NCI-H748 (cell line): Measurements from ENCODE around the gene NEDD4L.

Experiments
- DNase-seq: peaks from one replicate; lab custom pipeline; 2025; ENCODE audit not compliant: unreplicated experiment; lab: John Stamatoyannopoulos, UW

The NEDD4L gene

GRCh38 chr18:58177004-58177717 is 133.1 kb downstream of the NEDD4L start:
- no peak for DNase-seq

DNA sequence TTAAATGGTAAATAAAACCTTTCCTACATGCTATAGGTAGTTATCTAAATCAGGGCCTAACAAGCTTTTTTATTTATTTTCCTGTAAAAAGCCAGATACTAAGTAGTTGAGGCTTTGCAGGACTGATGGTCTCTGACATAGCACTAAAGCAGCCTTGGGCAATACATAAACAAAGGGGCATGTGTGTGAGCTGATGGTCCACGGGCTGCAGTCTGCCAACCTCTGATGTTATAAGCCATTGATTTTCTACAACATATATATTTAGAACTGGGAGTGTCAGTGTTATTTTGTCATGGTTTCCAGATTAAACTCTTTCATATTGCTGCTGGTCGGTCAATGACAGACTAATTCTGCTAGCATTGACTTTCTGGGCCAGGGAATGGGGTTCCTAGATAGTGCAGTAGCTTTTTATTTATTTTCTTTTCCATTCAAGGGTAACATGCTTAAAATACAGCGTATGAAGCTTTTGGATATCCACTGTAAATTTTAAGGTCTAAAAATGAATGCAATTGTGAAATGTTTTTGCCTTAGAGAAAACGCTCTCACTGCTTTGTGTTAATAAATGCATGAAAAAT is 134.0 kb downstream of the NEDD4L start:
- no peak for DNase-seq

DNA sequence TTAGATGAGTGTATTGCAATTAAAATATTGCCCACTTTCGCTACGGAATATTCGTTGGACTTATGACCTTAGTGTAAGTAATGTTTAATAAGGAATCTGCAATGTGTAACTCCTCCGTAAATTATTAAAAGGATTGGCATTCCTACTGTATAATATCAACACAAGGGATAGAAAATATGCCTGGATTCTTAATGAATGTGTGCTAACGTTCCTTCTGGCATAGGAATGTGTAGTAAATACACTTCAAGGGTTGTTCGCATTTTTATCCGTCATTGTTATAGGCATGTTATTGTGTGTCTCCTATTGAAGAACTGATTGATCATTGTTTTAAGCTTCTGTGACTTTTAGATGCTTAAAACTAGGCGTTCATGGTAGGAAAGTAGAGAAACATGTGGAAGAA is 134.5 kb downstream of the NEDD4L start:
- DNase-seq, result no peak

GRCh38 chr18:58180172-58180571 is 136.1 kb downstream of the NEDD4L start:
- no peak for DNase-seq

DNA sequence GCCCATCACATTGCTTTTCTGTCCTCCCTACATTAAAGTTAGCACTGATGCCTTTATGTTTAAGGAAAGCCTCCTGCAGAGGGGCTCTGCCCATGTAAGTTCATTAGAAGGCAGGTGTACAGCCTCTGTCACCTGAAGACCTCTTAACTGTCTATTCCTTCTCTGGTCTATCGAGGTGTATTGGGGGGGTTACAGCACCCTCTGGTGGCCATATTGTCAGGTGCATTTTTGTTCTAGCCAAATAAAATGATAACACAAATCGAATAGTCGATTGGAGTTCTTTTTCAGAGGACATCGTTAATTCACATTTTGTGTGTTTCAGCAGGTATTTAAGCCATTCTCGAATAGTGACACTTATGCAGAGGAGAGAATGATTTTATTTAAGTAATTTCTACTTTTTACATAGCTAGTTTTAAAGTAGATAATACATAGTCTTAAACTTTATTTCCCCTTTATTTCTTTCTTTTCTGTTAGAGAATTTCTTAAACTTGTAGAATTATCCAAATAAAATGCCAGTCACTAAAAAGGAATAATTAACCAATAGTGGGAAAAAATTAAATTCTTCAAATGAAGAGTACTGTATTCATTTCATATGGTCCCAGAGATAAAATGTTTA is 136.8 kb downstream of the NEDD4L start:
- peak; percentile 80 for DNase-seq

GRCh38 chr18:58181988-58182387 is 138.0 kb downstream of the NEDD4L start:
- no peak for DNase-seq

DNA sequence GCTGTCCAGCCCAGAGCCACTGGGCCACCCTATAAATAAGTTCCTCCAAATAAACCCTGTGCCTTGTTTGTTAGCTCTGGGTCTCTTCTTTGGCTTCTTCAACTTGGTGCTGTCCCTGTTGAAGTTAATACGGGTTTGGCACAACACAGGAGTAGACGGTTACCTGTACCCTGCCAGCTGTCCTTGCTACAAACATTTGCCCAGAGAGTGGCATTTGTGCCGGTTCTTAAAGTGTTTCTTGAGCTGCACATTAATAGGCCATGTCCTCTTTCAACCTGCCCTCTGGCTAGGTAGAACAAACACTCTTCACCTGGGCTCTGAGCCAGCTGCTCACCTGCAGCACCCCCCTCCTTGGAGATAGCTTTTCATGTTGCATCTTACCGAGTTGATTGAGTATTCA is 139.2 kb downstream of the NEDD4L start:
- DNase-seq, result peak; percentile 71

DNA sequence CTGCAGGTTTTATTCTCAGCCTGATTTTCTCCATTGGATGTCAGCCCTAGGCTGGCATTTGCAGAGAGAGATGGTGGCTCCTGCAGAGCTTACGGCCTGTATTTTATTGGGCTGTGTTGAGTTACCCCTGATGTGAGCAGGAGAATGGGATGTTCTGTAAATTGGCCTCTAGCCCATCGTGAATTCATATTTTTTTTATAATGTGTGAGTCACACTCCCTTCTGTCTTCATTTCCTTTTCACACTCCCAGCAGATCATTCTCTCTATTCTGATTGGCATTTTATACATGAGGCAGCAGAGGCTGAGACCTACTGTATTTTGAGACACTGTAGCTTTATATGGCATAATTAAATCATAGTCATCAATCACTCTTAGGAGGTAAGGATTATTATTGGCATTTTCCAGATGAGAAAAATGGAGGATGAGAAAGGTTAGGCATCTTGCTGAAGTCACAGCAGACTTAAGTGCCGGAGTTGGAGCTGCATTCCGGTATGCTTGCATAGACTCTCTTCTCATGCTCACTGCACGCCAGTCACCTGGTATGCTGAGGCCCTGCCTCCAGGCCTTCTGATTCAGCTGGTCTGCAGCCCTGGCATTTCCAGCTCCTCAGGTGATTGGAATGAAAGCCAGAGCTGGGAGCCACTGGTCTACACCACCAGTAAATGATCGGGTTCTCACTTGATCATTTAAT is 142.4 kb downstream of the NEDD4L start:
- no peak for DNase-seq

DNA sequence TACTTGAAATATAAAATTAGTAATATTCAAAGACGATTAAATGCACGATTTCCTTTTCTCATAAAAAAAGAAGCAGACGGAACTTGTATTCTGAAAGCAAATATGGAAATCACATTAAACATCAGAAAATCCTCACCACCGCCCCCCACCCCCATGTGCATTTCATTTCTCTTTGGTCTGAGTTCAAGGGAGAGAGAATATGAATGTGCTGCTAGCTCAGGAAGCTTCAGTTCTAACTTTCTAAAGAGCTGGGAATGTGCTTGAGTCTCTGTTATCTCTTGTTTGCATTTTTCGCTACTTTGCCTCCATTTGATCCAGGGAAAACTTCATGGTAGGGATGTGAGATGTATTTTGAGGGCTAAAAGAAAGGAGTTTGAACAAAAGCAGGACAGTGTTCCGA is 143.6 kb downstream of the NEDD4L start:
- DNase-seq, result no peak

DNA sequence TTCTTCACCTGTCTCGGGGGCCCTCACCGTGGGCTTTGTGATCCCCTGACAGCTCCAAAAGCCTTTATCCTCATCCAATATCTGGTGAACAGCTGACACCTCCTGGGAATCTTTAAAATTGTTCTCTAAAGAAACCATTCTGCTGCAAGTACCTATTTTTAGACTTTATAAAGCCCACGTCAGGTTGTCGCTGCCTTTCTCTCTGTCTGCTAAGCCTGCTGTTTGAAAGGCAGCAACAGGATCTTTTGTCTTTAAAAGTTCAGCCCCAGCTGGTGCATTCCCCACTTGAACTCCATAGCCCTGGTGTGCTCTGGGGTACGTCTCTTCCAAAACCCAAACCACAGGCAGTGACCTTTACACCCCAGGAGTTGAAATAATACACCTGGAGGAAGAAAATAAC is 145.0 kb downstream of the NEDD4L start:
- DNase-seq, result no peak

DNA sequence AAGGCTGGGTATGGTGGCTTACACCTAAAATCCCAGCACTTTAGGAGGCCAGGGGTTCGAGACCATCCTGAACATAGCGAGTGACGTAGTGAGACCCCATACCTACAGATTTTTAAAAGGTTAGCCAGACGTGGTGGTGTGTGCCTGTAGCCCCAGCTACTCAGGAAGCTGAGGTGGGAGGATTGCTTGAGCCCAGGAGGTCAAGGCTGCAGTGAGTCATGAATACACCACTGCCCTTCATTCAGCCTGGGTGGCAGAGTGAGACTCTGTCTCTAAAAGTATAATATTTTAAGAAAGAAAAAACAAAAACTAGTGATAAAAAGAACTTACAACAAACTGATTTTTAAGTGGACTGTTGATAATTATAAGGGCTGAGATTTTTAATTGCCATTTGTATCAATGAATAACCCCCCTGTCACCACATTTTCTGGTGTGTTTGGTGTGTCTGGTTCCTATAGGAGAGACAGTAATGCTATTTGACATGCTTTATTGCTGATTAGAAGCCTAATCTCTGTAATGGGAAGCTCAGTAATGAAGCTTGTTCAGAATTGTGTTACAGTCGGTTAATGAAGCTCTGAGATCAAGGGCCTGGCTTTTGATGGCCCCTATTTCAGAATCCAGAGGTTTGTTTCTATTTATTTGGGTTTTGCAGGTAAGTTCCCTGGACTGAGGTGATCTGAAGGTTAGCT is 147.0 kb downstream of the NEDD4L start:
- no peak for DNase-seq

GRCh38 chr18:58191626-58192025 is 147.6 kb downstream of the NEDD4L start:
- DNase-seq, result no peak

DNA sequence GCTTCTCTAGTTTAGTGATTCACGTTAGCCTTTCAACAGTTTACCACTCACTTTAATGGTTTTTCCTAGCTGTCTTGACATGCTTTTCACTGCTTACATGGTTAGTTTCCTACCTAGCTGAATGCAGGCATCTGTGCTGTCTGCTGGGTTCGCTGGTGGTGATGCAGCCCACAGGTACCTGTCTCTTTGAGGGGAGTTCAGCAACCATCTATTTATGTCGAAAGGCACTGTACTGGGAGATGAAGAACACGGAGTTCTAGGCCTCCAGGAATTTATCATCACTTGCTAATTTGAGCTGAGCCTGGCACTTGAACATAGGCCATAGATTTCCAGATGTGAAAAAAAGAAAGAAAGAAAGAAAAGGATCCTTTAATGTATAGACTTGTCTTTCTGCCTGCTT is 148.5 kb downstream of the NEDD4L start:
- no peak for DNase-seq

- peak; percentile 24 for DNase-seq
Observed at GRCh38 chr18:58194028-58194427, 150.0 kb downstream of the NEDD4L start.

DNA sequence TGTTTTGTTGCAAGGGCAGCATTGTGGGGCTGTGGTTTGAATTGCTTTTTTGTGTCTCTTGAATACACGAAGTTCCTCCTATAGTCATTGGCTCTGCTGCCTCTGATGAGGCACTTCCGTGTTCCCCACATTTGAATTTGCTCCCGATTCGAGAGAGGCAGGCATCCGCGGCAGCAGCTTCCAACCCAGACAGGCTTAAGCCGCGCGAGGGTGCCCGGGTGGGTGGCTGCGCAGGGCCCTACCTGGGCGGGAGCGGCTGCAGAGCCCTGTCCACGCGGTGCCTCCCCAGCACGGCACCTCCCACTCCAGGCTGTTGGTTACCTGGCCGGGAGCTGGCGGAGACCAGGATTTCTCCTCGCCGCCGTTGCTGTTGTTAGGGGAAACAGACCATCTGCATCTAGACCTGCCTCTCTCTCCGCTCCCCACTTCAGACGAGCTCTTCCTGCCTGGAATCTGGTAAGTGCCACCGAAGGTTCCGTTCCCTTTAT is 151.3 kb downstream of the NEDD4L start:
- peak; percentile 87 for DNase-seq

DNA sequence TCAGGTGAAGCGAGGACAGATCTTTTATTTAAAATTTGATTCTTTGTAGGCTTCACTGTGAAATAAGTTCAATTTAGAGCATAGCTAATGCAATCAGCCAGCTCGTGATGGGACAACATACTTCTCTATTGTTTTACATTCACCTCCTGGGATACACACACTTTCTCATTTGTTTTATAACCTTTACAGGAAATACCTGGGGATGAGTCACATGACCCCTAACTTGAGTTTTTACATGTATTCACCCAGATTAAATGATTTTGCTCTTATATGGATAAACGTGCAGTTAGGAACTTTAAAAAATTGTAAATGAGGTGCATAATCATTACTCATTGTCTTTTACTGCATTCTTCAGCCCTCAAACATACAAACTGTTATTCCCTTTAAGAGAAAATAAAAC is 152.1 kb downstream of the NEDD4L start:
- no peak for DNase-seq

DNA sequence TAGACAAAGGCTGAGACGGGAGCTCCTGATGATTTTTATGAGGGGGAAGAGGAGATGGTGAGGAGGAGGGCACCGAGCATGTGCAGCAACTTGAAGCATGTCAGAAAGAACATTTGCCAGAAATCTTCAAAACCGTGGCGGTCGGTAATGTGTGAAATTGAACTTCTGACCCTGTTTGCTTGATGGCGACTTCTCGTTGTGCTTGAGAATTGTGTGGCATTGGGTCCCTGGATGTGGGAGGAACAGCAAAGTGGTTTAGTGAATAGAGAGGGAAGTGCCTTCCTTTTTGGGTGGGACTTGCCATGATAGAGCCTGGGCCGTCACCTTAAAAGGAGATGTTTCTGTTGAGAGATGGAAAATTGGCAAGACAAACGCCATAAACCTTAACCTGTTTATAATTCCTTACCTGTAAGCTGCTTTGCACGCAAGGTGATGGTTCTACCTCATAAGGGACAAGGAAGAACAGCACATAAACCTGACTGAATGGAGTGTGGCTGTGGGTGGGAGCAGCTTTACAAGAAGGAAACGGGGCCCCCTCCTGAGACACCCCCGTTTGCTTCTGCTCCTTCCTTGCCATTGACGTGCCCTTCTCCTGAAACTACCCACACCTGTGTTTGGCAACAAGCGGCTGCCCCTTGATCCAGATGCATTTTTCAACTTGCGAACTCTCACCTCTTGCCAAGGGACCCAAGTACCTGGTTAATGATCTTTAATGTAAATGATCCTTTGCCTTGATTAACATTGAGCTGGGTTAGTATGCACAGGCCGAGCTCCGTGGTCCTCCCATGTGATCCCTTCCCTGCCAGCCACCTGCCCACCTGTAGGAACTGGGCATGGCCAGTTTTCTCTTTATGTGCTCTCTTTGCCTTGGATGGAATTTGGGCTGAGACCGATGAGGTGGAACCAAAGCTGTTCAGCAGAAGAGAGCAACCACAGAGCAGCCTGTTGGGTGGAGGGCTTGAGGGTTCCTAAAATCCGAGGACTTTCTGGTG is 153.2 kb downstream of the NEDD4L start:
- no peak for DNase-seq

- no peak for DNase-seq
Observed at GRCh38 chr18:58201268-58201667, 157.2 kb downstream of the NEDD4L start.

DNA sequence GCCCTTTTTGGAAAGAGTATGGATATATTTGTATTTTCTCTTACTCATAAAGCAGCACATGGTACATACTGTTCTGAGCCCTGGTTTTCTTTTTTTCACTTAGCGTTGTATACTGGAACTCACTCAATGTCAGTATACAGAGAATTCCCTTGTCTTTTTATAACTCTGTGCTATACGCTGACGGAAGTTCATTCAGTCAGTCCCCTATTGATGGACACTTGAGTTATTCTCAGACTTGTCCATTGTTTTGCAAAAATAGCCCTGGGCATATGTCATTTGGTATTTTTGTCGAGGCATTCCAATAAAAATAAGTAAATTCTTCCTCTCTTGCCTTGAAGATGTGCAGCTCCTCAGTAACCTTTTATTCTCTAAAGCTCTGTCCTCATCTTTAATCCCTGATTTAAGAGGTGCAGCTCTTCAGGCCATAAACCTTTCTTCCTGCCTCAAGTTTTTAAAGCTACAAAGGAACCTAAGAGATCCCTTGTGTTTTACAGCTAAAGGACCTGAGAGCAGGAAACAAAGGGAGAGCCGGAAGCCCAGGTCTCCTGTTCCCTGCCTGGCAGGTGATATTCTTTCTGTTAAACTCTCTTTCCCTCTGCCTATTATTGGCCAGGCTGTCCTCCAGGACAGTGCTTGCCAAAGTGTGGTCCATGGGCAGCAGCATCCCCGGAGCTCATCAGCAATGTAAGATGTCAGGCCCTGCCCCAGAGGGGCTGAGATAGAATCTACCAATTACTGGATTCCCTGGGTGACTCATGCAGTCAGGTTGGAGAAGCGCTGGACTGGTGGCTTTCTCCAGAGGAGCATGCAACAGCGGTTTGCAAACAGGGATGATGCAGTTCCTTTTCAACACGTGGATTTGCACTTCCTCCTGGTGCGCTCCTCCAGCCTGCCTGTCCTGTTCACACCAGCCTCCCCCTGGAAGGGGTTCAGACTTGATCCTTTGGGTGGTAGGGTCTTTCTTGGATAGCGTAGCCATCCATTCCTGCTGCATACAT is 158.0 kb downstream of the NEDD4L start:
- peak; percentile 90 for DNase-seq
